SH-SY5Y (cell line): Measurements from ENCODE around the gene ILF2.

ENCODE experiments used
- GATA2 ChIP-seq: IDR thresholded peaks from 2 replicates; pipeline ENCODE4 v1.6.1; 2011; ENCODE audit warnings: mild to moderate bottlenecking, low read depth, low read length
- GATA3 ChIP-seq: IDR thresholded peaks from 2 replicates; pipeline ENCODE4 v1.6.1; 2011; ENCODE audit warnings: low read depth, mild to moderate bottlenecking, low read length, moderate library complexity

The ILF2 gene

DNA sequence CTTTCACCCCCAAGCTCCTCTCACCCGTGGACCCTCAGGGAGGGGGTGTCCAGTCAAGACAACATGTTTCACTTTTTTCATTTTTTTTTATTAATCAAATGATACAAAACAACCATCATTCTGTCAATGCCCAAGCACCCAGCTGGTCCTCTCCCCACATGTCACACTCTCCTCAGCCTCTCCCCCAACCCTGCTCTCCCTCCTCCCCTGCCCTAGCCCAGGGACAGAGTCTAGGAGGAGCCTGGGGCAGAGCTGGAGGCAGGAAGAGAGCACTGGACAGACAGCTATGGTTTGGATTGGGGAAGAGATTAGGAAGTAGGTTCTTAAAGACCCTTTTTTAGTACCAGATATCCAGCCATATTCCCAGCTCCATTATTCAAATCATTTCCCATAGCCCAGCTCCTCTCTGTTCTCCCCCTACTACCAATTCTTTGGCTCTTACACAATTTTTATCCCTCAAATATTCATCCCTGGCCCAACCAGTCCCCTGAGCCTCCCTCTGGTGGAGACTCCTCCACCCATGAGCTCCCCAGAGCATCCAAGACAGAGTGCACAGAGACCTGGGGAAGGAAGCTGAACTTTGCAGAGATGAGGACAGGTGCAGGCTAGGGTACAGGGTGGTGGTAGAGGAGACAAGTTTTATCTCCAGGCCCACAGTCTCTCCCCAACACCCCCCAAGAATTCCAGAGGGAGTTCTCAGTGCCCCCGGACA lies 56.4 kb downstream of the ILF2 start:
- TF ChIP-seq GATA3 (no peak), GATA2 (no peak)

DNA sequence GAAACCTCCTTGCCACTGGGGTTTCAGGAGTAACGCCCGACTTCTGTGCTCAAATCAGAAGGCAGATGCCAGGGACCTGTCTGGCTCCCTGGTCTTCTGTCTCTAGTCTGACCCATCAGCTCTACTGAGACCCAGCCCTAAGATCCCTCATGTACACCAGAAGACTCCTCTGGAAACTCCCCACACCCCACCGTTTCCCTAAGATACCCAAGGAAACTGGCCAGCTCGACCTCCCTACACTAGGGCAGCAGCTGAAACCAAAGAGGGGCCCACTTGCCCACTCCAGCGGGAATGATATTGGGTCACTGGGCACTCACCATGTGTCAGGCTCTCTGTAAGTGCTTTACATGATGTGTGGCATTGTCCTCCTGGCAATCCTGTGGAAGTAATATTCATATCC lies 57.4 kb downstream of the ILF2 start:
- TF ChIP-seq GATA3 = no peak
- no peak for TF ChIP-seq GATA2

DNA sequence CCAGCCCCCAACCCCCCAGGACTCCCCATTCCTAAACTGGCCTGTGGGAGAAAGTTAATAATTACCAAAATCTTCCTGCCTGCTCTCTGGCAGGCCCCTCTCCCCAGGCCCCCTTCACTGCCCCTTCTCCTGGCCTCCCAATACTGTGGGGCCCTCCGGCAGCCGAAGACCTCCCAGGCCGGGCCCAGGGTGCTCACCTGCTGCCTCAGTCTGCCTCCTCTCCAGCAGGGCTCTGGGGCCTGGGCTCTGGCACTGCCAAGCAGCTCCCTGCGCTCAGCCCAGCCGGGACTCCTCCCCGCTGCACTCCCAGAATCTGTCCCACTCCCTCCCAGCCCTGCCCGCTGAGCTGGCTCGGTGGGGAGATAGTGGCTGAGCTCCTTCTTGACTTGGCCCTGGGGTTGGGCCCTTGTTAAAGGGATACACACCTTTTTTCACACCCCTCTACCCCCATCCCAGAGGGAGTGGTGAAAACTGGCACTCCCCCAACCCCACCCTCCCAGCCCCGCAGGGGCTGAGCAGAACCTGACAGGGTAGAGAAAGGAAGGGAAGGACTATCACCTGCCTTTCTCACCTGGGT lies 58.0 kb downstream of the ILF2 start, which contains the start of gene S100A16:
Gene S100A16 (minus strand): TSS at position 383 of the 577 bp plus-strand sequence. CDS start 4,986 bp downstream, outside the sequence.
- TF ChIP-seq GATA2 = no peak
- TF ChIP-seq GATA3 = no peak

DNA sequence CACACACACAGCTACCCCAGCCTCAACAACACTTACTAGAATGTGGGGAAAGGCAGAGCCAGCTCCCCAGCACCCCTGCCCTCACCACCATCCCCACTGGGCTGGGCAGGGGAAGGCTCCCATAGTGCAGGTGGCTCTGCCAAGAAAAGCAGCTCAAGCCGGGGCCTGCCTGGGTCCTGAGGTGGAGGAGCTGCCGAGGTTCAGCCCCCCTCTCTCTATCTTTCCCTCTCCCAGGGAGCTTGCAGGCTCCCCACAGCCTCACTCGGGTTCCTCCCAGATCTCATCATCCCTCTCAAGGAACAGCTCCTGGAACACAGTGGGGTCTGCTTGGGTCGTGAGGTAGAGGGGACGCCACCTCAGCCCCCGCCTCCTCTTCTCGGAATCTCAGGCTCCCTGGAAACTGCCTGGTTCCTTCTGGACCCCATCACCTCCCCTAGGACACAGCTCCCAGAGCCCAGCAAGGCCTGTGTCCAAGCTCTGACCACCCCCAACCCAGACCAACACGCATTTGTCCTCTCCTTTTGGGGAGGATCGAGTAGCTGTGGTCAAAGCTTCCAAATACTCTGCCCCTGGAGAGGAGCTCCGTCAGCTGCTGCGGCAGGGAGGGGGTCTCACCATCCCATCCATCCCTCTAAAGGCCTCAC lies 58.6 kb downstream of the ILF2 start:
- no peak for TF ChIP-seq GATA2
- no peak for TF ChIP-seq GATA3
